Suprapubic skin (tissue), 4 donors: ENCODE measurements around the gene FOXO6. TPM values are rescaled to one million over a fixed set of nuclear protein-coding genes. Genes with fewer than 3 reads are reported as not detected.

Experiments used
- DNase-seq, 2 donors: peaks; one replicate each; pipeline ENCODE4 v3.0.0-alpha.2; 2019; ENCODE audit warnings: low spot score in 2 of 2
- H3K27ac ChIP-seq: fragments of 200-600 bp; sonication (generic); one replicate; pipeline ENCODE4 v1.5.1; 2019
- H3K27me3 ChIP-seq: fragments of 200-600 bp; sonication (generic); one replicate; pipeline ENCODE4 v1.5.1; 2019
- H3K36me3 ChIP-seq: fragments of 200-600 bp; sonication (generic); one replicate; pipeline ENCODE4 v1.5.1; 2019
- H3K4me1 ChIP-seq: fragments of 200-600 bp; sonication (generic); one replicate; pipeline ENCODE4 v1.5.1; 2019
- H3K4me3 ChIP-seq: fragments of 200-600 bp; sonication (generic); one replicate; pipeline ENCODE4 v1.5.1; 2019; ENCODE audit warnings: mild to moderate bottlenecking
- H3K9me3 ChIP-seq: fragments of 200-600 bp; sonication (generic); one replicate; pipeline ENCODE4 v1.5.1; 2019
- EP300 ChIP-seq: sonication (generic); formaldehyde crosslinking; IDR thresholded peaks from one replicate; pipeline ENCODE4 v1.6.1; 2017; ENCODE audit warnings: antibody characterized with exemption
- POLR2A ChIP-seq, 2 donors: fragments of 450-650 bp; IDR thresholded peaks; one replicate each; pipeline ENCODE4 v1.6.1; 2017; ENCODE audit warnings: antibody characterized with exemption in 2 of 2, mild to moderate bottlenecking in 2 of 2, moderate library complexity in 2 of 2
- POLR2AphosphoS5 ChIP-seq, 3 donors: sonication (generic); formaldehyde crosslinking; IDR thresholded peaks; one replicate each; pipeline ENCODE4 v1.6.1; 2017; ENCODE audit warnings: antibody characterized with exemption in 3 of 3
- WGBS: methylation state at CpG from one replicate; pipeline ENCODE4 v1.1.5; 2018; 5-methylcytosine and 5-hydroxymethylcytosine counted together
- total RNA-seq, 4 donors: library from RNA; depleted of rRNA; stranded (reverse); fragments of >200 nt; gene quantifications; one replicate each; pipeline ENCODE4 v1.1.0, GENCODE V29; 2016
- TF ChIP-seq, protein P1 (sequence below), 2 donors: fragments of 200-600 bp in 1 of 2; fragments of 450-650 bp in 1 of 2; sonication (generic) in 1 of 2; IDR thresholded peaks; one replicate each; pipeline ENCODE4 v1.5.1; 2016 to 2019; ENCODE audit warnings: antibody characterized with exemption in 2 of 2, mild to moderate bottlenecking in 1 of 2, moderate library complexity in 1 of 2

Gene FOXO6
- total RNA-seq, 4 donors from 2014 or later = 1.4 to 2.8 (median 1.6) TPM

DNA sequence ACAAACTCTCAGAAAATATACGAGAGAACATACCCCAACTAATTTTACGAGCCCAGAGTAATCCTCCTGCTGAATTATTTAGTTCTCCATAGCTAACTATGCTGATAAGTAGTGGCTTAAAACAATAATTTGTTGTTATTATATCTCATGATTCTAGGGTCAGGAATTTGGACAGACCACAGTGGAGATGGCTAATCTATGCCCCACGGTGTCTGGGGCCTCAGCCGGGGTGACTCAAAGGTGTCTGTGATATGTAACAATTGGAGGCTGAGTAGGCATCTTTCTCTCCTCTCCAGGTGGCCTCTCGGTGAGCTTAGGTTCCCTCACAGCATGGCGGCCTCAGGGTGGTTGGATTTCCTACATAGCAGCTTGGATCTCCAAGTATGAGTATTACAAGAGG is 35.4 kb upstream of the FOXO6 start:
- H3K27me3 ChIP-seq = no peaks in the 10 kb centered on the region
- TF ChIP-seq EP300 (no peak), POLR2A (IDR thresholded peaks at IDR 0.05) (no peak), POLR2AphosphoS5 (IDR thresholded peaks at IDR 0.05) (no peak)
- TF ChIP-seq, protein P1, sequence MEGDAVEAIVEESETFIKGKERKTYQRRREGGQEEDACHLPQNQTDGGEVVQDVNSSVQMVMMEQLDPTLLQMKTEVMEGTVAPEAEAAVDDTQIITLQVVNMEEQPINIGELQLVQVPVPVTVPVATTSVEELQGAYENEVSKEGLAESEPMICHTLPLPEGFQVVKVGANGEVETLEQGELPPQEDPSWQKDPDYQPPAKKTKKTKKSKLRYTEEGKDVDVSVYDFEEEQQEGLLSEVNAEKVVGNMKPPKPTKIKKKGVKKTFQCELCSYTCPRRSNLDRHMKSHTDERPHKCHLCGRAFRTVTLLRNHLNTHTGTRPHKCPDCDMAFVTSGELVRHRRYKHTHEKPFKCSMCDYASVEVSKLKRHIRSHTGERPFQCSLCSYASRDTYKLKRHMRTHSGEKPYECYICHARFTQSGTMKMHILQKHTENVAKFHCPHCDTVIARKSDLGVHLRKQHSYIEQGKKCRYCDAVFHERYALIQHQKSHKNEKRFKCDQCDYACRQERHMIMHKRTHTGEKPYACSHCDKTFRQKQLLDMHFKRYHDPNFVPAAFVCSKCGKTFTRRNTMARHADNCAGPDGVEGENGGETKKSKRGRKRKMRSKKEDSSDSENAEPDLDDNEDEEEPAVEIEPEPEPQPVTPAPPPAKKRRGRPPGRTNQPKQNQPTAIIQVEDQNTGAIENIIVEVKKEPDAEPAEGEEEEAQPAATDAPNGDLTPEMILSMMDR (IDR thresholded peaks at IDR 0.05) = no peak
- H3K4me3 ChIP-seq = no peak overlapping the region
- H3K36me3 ChIP-seq = no peaks in the 10 kb centered on the region
- 94% methylated on average over 6 of the region's 6 CpGs for WGBS
- peaks cover 4% of the 10 kb centered on the region for H3K4me1 ChIP-seq
- no peak for DNase-seq
- H3K9me3 ChIP-seq = no peaks in the 10 kb centered on the region
- H3K27ac ChIP-seq = no peak overlapping the region

DNA sequence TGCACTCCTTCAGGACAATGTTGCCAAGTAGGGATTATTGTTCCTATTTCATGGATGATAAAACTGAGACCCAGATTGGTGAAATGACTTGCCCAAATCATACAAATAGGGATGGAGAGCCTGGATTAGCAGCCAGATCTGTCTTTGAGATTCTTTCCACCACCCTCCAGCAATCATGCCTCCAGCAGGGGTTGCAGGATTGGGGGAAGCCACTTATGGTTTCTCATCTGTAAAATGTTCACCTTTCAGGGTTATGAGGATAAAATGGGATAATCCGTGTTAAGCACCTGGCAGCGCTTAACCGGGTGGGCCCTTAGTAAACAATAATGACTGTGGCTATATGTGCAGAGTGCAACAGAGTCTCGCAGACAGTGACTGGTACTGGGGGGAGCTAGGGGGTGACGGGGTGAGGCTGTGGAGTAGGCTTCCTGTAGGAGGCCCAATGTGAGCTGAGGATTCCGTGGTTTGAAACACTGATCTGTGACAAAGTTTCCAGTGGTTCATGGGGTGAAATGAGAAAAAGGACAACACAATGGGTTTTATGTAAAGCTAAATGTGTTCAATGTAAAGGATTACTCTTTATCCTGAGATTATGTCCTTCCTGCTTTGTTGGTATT is 33.7 kb upstream of the FOXO6 start:
- Histone ChIP-seq H3K27ac (no peak overlapping the region), H3K9me3 (no peaks in the 10 kb centered on the region), H3K4me3 (no peak overlapping the region), H3K27me3 (no peaks in the 10 kb centered on the region), H3K36me3 (no peaks in the 10 kb centered on the region), H3K4me1 (peaks cover 3% of the 10 kb centered on the region)
- peak in 1 of 2 donors; percentile 12 for DNase-seq
- 80% methylated on average over 6 of the region's 6 CpGs for WGBS
- TF ChIP-seq, protein P1 (IDR thresholded peaks at IDR 0.05) = no peak
- TF ChIP-seq POLR2AphosphoS5 (IDR thresholded peaks at IDR 0.05) (no peak), EP300 (no peak), POLR2A (IDR thresholded peaks at IDR 0.05) (no peak)

DNA sequence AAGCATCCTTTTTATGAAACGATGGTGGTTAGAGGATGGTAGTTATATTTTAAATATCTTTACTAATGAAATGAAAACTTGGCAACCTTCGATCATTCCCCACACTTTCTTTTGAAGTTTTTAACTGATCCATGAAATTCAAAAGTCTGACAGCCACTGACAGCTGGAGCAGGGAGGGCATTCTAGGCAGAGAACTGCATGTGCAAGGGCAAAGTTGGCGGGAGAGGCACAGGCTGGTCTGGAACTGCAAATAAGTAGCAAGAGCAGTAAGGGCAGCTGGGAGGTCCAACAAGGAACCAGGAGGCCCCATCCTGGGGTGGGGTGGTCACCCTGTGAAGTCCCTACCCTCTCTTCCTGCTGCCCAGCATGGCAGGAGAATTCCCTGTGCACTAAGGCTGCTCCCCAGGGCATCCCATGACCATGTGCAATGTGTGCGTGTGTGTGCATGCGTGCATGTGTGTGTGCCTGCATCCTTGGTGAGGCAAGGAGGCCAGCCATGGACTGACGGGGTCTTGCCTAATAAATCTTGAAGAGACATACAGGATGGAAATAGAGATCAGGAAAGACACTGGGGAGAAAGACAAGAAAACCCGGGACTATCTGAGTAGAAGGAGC is 33.1 kb upstream of the FOXO6 start:
- no peaks in the 10 kb centered on the region for H3K9me3 ChIP-seq
- WGBS = 81% methylated on average over 7 of the region's 7 CpGs
- DNase-seq = peak in 1 of 2 donors; percentile 63
- no peaks in the 10 kb centered on the region for H3K36me3 ChIP-seq
- TF ChIP-seq EP300 (no peak), POLR2A (IDR thresholded peaks at IDR 0.05) (no peak), POLR2AphosphoS5 (IDR thresholded peaks at IDR 0.05) (no peak)
- TF ChIP-seq, protein P1 (IDR thresholded peaks at IDR 0.05) = no peak
- H3K27ac ChIP-seq = no peak overlapping the region
- H3K27me3 ChIP-seq = no peaks in the 10 kb centered on the region
- H3K4me3 ChIP-seq = no peak overlapping the region
- H3K4me1 ChIP-seq = peaks cover 3% of the 10 kb centered on the region

DNA sequence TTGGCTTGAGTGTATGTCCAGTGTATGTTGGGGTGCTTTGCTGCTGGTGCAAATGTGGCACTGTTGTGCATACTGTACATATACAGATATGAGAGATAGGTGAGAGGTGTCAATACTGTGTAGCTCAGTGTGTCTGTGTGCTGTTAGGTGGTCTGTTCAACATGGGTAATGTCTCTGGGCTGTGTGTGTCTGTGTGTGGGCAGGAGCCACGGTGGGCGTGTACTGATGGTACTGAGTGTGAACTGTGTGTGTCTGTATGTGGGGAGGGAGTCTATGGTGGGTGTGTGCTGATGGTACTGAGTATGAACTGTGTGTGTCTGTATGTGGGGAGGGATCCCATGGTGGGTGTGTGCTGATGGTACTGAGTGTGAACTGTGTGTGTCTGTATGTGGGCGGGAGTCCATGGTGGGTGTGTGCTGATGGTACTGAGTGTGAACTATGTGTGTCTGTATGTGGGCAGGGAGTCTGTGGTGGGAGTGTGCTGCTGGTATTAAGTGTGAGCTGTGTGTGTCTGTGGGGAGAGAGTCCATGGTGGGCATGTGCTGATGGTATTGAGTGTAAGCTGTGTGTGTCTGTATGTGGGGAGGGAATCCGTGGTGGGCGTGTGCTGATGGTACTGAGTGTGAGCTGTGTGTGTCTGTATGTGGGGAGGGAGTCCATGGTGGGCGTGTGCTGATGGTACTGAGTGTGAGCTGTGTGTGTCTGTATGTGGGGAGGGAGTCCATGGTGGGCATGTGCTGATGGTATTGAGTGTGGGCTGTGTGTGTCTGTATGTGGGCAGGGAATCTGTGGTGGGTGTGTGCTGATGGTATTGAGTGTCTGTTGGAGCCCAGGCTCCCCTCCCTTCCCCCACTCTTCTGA is 32.2 kb upstream of the FOXO6 start:
- Histone ChIP-seq H3K4me3 (no peak overlapping the region), H3K36me3 (no peaks in the 10 kb centered on the region), H3K4me1 (no peaks in the 10 kb centered on the region), H3K27ac (no peak overlapping the region), H3K27me3 (no peaks in the 10 kb centered on the region), H3K9me3 (no peaks in the 10 kb centered on the region)
- no peak for TF ChIP-seq POLR2AphosphoS5 (IDR thresholded peaks at IDR 0.05)
- TF ChIP-seq EP300 = no peak
- no peak for TF ChIP-seq POLR2A (IDR thresholded peaks at IDR 0.05)
- TF ChIP-seq, protein P1 (IDR thresholded peaks at IDR 0.05) = no peak
- DNase-seq = peak in 1 of 2 donors; percentile 35
- WGBS = 89% methylated on average over 6 of the region's 6 CpGs
